GM19025 (cell line): ENCODE data around the gene FAM193B.
"Not testable (repeated sequence)": the region's sequence is repeated elsewhere in the genome, so short reads cannot be mapped to it uniquely, and the experiment has no call there.

ENCODE experiments used
- ATAC-seq: cut with Tn5 transposase; IDR thresholded peaks from one replicate; pipeline ENCODE4 v1.9.1; 2021; ENCODE audit warnings: mild to moderate bottlenecking, low read depth, moderate library complexity; ENCODE audit not compliant: unreplicated experiment

Gene FAM193B

DNA sequence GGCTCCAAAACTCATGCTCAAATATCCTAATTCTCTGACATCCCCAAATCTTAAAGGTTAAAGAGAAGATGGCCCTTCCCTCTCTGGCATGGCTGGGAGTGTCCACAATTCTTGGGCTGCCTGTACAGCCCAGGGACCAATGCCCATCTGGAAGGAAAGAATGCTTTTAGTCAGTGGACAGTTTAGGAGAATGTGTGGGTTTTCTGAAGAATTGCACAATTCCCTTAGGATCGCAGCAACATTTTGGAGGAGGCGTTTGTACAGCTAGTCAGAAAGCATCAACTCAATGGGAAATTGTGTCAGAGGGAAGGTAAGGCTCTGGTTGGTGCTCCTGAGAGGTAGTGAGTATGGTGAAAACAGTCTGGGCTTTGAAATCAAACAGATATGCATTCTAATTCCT is 15.0 kb downstream of the FAM193B start:
- ATAC-seq, result no peak

- no peak for ATAC-seq
Measured at GRCh38 chr5:177538876-177539275, 15.5 kb downstream of the FAM193B start.

DNA sequence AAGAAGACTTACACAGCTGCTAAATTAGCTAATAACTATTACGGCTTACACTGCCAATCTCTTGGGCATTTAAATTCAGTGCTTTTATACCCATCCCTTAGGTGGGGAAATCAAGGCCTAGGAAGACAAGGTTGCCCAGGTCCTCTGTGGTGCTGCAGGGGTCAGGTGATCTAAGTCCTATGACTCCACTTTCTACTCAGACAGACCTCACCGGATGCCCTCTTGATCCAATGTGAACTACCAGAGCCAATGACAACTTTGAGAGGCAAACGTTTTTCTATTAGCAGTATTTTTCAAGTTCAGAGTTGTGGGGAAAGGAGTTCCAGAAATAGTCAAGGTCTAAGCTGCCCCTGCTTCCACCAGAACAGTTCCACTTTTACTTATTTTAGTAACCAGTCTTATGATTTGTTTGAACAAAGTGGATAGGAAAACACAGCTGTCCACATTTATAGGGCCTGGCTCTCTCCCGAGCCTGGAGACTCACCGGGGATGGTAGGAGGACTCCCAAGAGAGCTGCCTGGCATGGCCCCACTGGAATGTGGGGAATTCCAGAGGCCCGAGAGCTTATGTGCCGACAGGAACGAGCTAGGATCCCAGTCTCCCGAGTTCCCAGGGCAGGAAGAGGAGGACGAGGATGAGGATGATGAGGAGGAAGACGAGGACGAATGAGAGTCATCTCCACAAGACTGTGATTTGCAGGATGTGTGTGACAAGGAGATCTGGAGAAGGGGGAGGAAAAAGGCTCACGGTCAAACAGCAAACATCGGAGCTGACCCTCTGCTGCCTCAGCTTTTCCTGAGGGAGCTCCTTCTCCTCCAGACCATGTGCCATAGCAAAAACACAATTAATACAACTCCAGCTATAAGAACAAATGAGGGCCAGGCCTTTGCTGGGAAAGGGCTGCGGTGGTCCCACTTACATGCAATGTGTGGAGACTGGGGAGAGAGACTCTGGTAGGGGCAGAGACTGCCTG is 16.7 kb downstream of the FAM193B start:
- no peak for ATAC-seq

GRCh38 chr5:177536386-177536785 is 18.0 kb downstream of the FAM193B start:
- ATAC-seq, result no peak

DNA sequence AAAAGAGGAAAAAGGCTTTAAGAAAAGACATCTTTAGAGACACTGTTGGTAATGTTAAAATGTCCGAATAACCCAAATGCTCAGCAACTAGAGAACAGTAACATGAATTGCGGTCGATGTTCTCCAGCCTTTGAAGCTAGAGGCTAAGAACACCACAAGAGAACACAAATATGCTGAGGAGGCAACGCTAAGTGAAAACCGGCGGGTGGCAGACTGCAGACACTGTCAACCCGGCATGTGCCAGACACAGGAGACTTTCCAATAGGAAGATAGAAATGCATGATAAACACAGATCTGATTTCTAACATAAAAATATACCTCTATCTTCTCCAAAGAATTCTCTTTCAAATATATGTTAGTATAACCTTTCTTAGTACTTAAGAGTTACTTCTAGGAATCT is 19.2 kb downstream of the FAM193B start:
- ATAC-seq, result no peak

GRCh38 chr5:177534433-177534832 is 19.9 kb downstream of the FAM193B start:
- not testable (repeated sequence) for ATAC-seq

GRCh38 chr5:177531209-177531940 is 23.0 kb downstream of the FAM193B start:
- no peak for ATAC-seq

GRCh38 chr5:177530638-177531037 is 23.7 kb downstream of the FAM193B start:
- no peak for ATAC-seq

DNA sequence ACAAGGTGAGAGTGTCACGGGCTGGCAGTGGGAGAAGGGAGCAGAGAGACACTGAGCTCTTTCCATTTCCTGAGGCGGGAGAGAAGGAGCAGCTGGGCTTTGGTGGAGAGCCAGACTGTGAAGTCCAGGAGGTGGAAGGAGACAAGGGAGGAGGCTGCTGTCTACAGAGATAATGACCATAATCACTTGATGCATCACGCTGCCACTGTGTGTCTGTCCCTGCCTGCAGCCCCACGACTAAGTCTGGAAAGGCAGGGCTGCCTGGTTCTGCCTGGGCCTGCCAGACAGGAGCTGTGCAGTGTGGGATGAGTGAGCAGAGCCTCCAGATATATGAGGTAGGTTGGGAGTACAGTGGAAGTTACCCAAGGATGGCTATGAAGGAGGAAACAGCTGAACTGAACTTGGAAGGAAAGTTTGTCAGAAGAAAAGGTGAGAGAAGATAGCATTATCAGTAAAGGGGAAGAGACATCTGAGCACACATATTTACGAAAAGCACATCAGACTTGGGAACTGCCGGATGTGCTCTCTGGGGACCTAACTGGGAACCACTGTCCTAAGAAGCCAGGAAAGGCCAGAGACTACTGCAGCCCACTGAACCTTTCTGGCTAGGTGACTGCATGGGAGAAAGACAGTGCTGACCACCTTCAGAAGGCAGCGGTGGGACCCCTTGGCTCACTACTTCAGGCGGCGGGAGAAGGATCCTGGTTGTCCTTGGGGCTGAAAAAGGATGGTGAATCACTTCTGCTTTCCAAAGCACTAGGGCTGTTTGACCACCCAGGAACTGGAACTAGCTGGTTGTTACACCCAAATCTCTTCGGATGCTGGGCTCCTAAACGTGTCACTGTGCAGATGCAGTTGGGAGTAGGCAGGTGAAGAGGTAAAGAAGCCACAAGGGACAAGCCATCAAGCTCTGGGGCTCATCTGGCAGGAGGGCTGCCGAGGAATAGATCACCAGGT is 24.8 kb downstream of the FAM193B start:
- no peak for ATAC-seq

- ATAC-seq, result no peak
Measured at GRCh38 chr5:177528631-177529030, 25.7 kb downstream of the FAM193B start.

- ATAC-seq, result no peak
Measured at GRCh38 chr5:177527595-177527994, 26.8 kb downstream of the FAM193B start.

DNA sequence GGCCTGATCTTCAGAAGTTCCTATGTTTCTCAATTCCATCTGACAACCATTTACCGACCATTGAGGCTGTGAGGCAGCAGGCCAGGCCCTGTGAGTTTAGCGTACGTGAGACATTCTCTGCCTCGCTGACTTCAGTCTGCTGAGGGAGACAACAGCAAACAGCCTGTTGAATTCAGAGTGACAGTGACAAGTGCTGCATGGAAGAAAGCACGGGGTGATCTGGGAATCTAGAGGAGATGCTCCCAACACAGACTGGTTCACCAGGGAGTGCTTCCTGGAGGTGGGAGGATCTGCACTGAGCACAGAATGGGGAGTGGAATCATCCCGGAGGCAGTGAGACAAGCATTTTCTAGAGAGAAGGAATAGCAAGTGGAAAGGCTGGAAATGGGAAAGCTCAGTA is 27.6 kb downstream of the FAM193B start:
- ATAC-seq, result no peak

DNA sequence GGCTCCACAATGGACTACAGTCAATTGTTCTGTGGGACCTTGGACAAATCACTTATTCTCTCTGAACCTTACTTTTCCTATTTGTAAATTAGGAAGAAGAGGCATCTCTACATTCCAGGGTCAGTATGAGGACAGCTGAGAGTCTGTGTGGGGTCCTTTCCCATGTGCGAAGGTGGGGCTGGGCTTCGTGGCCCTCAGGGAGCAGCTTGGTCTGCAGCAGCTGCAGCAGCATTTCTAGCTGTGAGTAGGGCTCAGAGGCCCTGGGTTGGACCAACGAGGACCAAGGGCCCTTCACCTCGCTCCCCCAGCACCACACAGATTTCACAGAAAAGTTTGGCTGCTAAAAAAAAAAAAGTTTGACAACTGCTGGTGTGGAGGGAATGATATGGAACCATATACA is 28.2 kb downstream of the FAM193B start:
- no peak for ATAC-seq

DNA sequence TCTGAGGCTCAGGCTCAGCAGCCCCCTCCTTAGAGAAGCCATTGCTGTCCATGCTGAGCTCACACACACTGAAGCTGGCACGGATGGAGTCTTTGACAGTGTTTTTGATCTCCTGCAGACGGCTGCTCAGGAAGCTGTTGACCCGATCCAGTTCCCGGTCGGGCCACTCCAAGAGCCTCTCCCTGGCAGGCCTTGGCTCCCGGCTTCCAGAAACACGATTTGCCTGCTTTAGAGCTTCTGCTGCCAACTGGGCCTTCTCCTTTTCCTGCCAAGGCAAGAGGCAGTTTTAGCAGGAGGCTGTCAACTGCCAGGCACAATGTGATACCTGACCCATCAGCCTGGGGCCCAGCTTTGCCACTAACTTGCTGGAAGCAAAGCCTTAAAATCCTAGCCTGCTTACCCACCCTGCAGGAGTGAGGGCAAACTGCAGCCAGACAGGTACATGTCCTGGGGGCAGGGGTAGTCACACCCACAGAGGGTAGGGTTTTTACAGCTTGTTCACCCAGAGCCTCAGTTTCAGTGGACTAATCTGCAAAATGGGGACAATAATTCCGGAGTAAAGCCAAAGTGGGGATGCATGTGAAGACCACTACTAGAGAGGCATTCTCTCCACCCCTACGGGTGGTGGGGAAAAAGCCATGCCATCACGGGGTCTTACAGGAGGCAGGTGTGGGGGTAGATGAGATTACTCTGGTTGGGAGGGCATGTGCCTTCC is 29.3 kb downstream of the FAM193B start:
- ATAC-seq, result no peak

- no peak for ATAC-seq
Measured at GRCh38 chr5:177524539-177524900, 29.8 kb downstream of the FAM193B start.

DNA sequence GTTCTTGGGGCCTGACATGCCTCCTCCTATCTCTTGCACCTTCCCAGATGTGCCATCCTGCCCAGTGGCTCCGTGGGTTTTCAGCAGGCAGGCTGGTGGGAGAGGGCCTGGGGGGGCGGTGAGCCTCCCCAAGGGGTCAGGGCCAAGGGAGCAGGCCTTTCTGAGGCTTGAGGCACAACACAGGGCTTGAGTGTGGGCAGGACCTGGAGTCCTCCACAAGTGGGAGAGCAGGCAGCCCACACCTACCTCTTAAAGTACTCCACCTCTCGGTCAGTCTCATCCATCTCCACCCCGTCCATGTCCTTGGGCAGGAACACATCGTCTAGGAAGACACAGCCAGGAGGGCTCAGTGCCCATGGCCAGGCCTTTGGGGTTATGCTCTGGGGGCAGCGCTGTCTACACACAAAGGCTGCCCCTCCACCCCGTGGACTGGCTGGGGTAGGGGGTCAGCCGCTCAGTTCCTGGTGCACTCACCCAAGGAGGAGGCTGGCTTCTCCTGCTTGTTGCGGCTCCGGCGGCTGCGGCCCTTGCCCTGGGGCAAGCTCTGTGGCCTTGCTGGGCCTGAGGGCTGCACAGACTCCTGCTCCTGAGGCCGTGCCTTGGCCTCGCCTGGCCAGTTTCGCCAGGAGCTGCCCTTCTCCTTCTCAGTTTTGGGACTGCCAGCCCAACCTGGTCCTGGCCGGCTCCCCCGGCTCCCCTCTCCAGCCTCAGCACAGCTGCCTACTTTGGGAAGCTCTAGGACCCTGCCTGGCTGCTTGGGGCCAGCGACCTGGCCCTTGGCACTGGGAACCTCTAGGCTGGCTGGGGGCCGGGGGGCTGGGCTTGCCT is 30.4 kb downstream of the FAM193B start:
- no peak for ATAC-seq

GRCh38 chr5:177520916-177521513 is 33.3 kb downstream of the FAM193B start:
- no peak for ATAC-seq

DNA sequence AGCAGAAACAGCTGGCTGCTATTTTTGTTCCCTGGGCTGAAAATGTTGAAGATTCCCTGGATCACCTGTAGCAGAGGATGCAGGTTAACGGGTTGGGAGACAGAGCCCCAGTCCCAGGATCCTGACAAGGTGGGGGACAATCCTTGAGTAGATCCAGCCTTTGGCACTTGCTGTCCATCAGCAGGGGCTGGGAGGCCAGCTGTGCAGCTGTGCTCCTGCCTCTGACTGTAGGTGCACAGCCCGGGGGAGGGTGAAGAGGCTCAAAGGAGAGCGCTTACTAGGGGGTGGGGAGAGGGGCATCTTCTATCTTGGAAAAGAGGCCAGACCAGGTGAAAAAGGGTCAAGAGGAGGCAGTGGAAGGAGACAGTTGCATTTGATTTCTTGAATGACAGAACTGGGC is 34.1 kb downstream of the FAM193B start:
- ATAC-seq, result no peak
